HUES6 (cell line): ENCODE data around the gene RIPOR3.

Experiments
- H3K27ac ChIP-seq: 2 replicates; pipeline ENCODE4 v1.7.0; 2013; ENCODE audit warnings: low read depth, mild to moderate bottlenecking, low read length, inconsistent platforms
- H3K27me3 ChIP-seq: 2 replicates; pipeline ENCODE4 v1.6.1; 2013; ENCODE audit warnings: low read length; ENCODE audit not compliant: control insufficient read depth, insufficient read depth
- H3K36me3 ChIP-seq: 2 replicates; pipeline ENCODE4 v1.6.1; 2013; ENCODE audit warnings: low read length; ENCODE audit not compliant: control insufficient read depth, insufficient read depth
- H3K4me1 ChIP-seq: 2 replicates; pipeline ENCODE4 v1.6.1; 2013; ENCODE audit warnings: low read length; ENCODE audit not compliant: control insufficient read depth, insufficient read depth
- H3K4me3 ChIP-seq: 2 replicates; pipeline ENCODE4 v1.5.1; 2013; ENCODE audit warnings: low read depth, low read length
- H3K9ac ChIP-seq: one replicate; pipeline ENCODE4 v1.6.1; 2013; ENCODE audit warnings: mild to moderate bottlenecking, low read length
- H3K9me3 ChIP-seq: 2 replicates; pipeline ENCODE4 v1.6.1; 2013; ENCODE audit warnings: low read depth, low read length; ENCODE audit not compliant: control insufficient read depth, insufficient read depth

RIPOR3 gene

DNA sequence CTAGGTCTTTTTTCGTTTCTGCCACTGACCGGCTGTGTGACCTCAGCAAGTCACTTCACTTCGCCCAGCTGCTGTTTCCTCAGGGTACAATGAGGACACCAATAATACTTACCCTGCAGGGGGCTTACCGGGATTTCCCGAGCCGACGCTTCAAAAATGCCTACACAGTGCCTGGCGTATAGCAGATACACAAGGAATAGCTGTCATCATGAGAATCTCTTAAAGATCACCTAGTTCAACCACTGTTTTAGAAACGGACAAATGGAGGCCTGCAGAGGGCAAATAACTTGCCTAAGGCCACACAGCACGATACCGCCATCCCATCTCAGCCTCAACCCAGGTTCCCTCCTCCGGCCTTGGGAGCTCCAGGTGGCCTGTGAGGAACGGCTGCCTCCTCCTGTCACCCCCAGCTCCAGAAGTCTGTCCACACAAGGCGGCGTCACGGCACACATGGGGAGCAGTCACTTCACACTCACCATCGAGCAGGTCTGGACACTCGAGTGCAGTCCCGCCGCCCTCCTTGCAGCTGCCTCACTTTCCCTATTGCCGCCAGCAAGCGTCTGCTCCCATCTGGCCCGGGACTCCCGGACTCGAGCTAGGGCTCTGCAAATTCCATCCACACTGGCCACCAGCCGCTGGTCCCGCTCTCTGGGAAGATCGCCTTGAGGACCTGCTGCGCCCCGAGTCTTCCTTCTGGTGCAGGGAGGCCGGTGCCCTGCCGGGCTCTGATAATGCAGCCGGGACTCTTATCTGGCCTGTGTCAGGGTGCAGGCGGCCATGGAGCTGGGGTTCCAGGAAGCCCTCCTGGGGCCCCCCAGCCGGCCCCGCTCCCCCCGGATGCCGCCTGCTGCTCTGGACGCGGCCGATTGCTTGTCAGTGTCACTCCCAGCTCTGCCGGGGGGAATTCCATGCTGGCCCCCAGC is at the start of gene RIPOR3:
Gene RIPOR3 (minus strand): TSS at position 893 of the 923 bp plus-strand sequence. CDS start 414 bp downstream, at position 479.
- Histone ChIP-seq H3K27me3 (no peaks in the 10 kb centered on the region), H3K9me3 (no peaks in the 10 kb centered on the region), H3K36me3 (no peaks in the 10 kb centered on the region), H3K27ac (no peak within 1 kb of the TSS), H3K4me3 (peak within 1 kb of the TSS; percentile 61), H3K9ac (peak within 1 kb of the TSS; percentile 34), H3K4me1 (peaks cover 40% of the 10 kb centered on the region)

DNA sequence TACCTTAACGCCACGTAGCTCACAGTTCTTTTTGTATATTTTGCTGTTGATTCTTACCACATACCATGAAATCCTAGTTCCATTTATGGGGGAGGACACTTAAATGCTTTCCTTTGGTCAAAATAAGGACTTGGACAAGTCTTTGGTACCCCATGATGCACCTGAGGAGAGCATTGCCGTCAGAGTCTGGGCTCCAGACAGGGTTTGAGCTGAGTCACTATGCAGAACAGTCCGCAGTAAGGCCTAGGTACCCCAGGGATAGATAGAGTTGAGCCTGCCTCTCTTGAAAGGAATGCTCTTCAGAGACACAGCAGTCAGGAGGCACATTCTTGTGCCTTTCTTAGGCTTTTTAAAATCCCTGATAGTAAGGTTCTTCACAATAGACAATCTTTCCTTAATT is 46.0 kb upstream of the RIPOR3 start:
- peaks cover 9% of the 10 kb centered on the region; the same call in 1 of the 2 replicates for H3K36me3 ChIP-seq
- no peak overlapping the region for H3K9ac ChIP-seq
- no peaks in the 10 kb centered on the region for H3K9me3 ChIP-seq
- H3K27me3 ChIP-seq = no peaks in the 10 kb centered on the region
- 0 out of 2 replicates have a peak overlapping the region, but pooled peaks have one; percentile 10 for H3K27ac ChIP-seq
- no peak overlapping the region for H3K4me3 ChIP-seq
- peaks cover 41% of the 10 kb centered on the region for H3K4me1 ChIP-seq

GRCh38 chr20:50735813-50736212 is 44.5 kb upstream of the RIPOR3 start:
- peaks cover 6% of the 10 kb centered on the region; the same call in 1 of the 2 replicates for H3K36me3 ChIP-seq
- peaks cover 38% of the 10 kb centered on the region for H3K4me1 ChIP-seq
- H3K9ac ChIP-seq = no peak overlapping the region
- no peaks in the 10 kb centered on the region for H3K27me3 ChIP-seq
- H3K27ac ChIP-seq = no peak overlapping the region
- H3K4me3 ChIP-seq = no peak overlapping the region
- no peaks in the 10 kb centered on the region for H3K9me3 ChIP-seq

DNA sequence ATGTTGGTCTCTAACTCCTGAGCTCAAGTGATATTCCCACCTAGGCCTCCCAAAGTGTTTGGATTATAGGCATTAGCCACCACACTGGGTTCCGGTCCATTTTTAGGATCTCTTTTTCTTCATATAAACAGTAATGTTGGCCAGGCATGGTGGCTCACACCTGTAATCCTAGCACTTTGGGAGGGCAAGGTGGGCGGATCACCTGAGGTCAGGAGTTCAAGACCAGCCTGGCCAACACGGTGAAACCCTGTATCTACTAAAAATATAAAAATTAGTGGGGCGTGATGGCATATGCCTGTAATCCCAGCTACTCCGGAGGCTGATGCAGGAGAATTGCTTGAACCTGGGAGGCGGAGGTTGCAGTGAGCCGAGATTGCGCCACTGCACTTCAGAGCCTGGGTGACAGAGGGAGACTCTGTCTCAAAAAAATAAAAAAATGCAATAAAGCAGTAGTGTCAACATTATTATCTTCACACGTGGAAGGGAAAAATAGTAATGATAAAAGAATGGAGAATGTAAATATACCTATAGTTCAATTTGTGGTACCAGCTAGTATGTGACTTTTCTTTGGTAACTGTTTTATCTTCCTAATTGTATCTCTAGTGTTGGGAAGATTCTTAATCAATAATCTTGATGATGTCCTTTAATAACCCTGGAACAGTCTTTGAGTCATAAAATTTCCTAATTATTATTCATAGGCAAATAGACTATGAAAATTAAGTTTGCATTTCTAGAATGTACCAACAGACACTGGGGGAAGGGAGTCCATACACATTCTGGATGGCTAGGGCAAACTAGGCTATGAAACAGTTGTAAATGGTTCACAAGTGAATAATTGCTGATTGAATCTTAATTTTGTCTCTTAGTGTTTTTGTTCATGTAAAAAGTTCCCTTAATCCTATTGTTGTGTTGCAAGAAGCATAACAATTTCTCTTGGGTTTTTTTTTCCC is 43.7 kb upstream of the RIPOR3 start:
- H3K9ac ChIP-seq = no peak overlapping the region
- no peaks in the 10 kb centered on the region for H3K9me3 ChIP-seq
- no peak overlapping the region for H3K4me3 ChIP-seq
- H3K36me3 ChIP-seq = peaks cover 6% of the 10 kb centered on the region; the same call in 1 of the 2 replicates
- H3K27me3 ChIP-seq = no peaks in the 10 kb centered on the region
- peaks cover 38% of the 10 kb centered on the region for H3K4me1 ChIP-seq
- H3K27ac ChIP-seq = no peak overlapping the region

GRCh38 chr20:50733644-50734349 is 42.5 kb upstream of the RIPOR3 start:
- peak overlapping the region; percentile 30 for H3K4me3 ChIP-seq
- H3K36me3 ChIP-seq = peaks cover 6% of the 10 kb centered on the region; the same call in 1 of the 2 replicates
- H3K9me3 ChIP-seq = no peaks in the 10 kb centered on the region
- H3K27me3 ChIP-seq = no peaks in the 10 kb centered on the region
- H3K4me1 ChIP-seq = peaks cover 38% of the 10 kb centered on the region
- H3K9ac ChIP-seq = no peak overlapping the region
- no peak overlapping the region for H3K27ac ChIP-seq

GRCh38 chr20:50731930-50732690 is 40.8 kb upstream of the RIPOR3 start:
- peaks cover 27% of the 10 kb centered on the region for H3K4me1 ChIP-seq
- H3K9me3 ChIP-seq = no peaks in the 10 kb centered on the region
- H3K27ac ChIP-seq = peak overlapping the region; percentile 90
- H3K9ac ChIP-seq = peak overlapping the region; percentile 76
- H3K27me3 ChIP-seq = no peaks in the 10 kb centered on the region
- peak overlapping the region; percentile 94 for H3K4me3 ChIP-seq
- peaks cover 3% of the 10 kb centered on the region; the same call in 1 of the 2 replicates for H3K36me3 ChIP-seq

DNA sequence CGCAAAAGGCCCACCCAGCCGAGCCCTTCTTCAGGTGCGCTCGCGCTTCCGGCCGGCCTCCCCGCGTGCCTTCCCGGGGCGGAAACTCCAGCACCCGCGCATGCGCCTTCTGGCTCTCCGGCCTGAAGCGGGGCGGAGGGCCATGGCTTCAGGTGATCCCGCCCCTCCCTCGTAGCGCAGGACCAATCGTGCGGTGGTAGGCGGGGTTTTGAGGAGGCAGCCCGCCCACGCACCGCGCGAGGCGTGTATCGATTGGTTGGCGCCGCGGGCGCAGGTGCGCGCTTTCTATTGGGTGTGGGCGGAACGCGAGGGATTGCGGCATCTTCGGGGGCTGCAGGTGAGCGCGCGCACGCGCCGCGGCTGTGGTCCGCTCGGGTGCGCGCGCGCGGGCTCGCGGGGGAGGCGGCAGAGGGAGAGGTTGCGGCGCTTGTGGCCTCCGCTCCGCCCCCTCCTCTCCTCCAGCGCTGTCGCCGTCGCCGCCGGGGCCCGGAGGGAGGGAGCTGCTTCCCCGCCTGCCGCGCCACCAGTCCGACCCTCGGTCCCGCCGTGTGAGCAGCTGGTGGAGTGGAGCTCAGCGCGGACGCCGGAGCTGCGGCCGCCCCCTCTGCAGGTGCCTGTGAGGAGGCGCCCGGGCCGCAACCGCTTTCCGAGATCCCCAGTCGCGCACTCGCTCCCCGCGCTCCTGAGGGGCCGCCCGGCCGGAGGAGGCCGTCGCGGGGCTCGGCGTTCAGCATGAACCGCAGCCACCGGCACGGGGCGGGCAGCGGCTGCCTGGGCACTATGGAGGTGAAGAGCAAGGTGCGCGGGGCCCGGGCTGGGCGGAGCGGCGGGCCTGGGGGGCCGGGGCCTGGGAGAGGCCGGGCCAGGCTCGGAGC is 40.0 kb upstream of the RIPOR3 start, which contains the start of gene PARD6B:
Gene PARD6B (plus strand): TSS at position 526 of the 875 bp plus-strand sequence. CDS start 207 bp downstream, at position 733.
- Histone ChIP-seq H3K9me3 (no peaks in the 10 kb centered on the region), H3K9ac (peak within 1 kb of the TSS; percentile 82), H3K4me1 (peaks cover 25% of the 10 kb centered on the region), H3K36me3 (peaks cover 3% of the 10 kb centered on the region; the same call in 1 of the 2 replicates), H3K4me3 (peak within 1 kb of the TSS; percentile 94), H3K27me3 (no peaks in the 10 kb centered on the region), H3K27ac (peak within 1 kb of the TSS; percentile 90)

DNA sequence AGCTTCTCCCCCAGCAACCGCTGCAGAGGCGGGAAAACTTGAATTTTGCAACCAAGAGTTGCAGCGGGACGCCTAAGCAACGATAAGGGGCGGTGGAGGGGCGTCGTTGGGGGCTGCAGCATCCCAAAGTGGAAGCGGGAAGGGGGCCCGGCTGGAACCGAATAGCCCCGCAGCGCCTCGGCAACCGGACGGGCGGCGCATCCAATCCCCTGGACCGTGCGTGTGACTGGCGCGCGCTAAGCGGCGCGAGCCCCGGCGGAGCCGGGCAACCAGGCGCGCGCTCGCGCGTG is 39.4 kb upstream of the RIPOR3 start:
- H3K4me1 ChIP-seq = peaks cover 26% of the 10 kb centered on the region
- H3K27ac ChIP-seq = peak overlapping the region; percentile 84

GRCh38 chr20:50729901-50730764 is 38.8 kb upstream of the RIPOR3 start:
- Histone ChIP-seq H3K27me3 (no peaks in the 10 kb centered on the region), H3K27ac (peak overlapping the region; percentile 84), H3K9ac (peak overlapping the region; percentile 82), H3K9me3 (no peaks in the 10 kb centered on the region), H3K36me3 (peaks cover 3% of the 10 kb centered on the region; the same call in 1 of the 2 replicates), H3K4me1 (peaks cover 32% of the 10 kb centered on the region), H3K4me3 (peak overlapping the region; percentile 94)

More for the DNA sequence above, 39.4 kb upstream of the RIPOR3 start:
- peak overlapping the region; percentile 94 for H3K4me3 ChIP-seq
- peak overlapping the region; percentile 82 for H3K9ac ChIP-seq
- no peaks in the 10 kb centered on the region for H3K9me3 ChIP-seq
- peaks cover 3% of the 10 kb centered on the region; the same call in 1 of the 2 replicates for H3K36me3 ChIP-seq
- H3K27me3 ChIP-seq = no peaks in the 10 kb centered on the region
